Transverse colon (tissue), 4 donors: Measurements from ENCODE around the gene CYBC1. TPM values are rescaled to one million over a fixed set of nuclear protein-coding genes. Genes with fewer than 3 reads are reported as not detected.

ENCODE experiments used
- DNase-seq: peaks from one replicate; pipeline ENCODE4 v3.0.0-alpha.2; 2019
- H3K27ac ChIP-seq, 4 donors: fragments of 200-600 bp; sonication (generic); 2 replicates each; pipeline ENCODE4 v1.5.1; 2016 to 2018; ENCODE audit warnings: inconsistent platforms in 4 of 4
- H3K27me3 ChIP-seq: fragments of 200-600 bp; sonication (generic); 2 replicates; pipeline ENCODE4 v1.5.1; 2017; ENCODE audit warnings: inconsistent platforms
- H3K36me3 ChIP-seq, 4 donors: fragments of 200-600 bp; sonication (generic); 2 replicates each; pipeline ENCODE4 v1.5.1; 2017 to 2019; ENCODE audit warnings: inconsistent platforms in 4 of 4
- H3K4me1 ChIP-seq, 4 donors: fragments of 200-600 bp; sonication (generic); 2 replicates each; pipeline ENCODE4 v1.5.1; 2017 to 2020; ENCODE audit warnings: inconsistent platforms in 4 of 4
- H3K4me3 ChIP-seq, 4 donors: fragments of 200-600 bp; sonication (generic); 1 replicate in 1 of 4; 2 replicates in 3 of 4; pipeline versions ENCODE4 v1.5.1 to v1.6.1; 2017 to 2019; ENCODE audit warnings: inconsistent platforms in 4 of 4
- H3K9me3 ChIP-seq, 2 donors: fragments of 200-600 bp; sonication (generic); 2 replicates each; pipeline ENCODE4 v1.5.1; 2017 to 2019; ENCODE audit warnings: inconsistent platforms in 2 of 2
- CTCF ChIP-seq, 5 experiments: fragments of 200-600 bp in 3 of 5; fragments of 450-650 bp in 2 of 5; sonication (generic) in 3 of 5; IDR thresholded peaks; 1 replicate in 2 of 5; 2 replicates in 3 of 5; pipeline ENCODE4 v1.5.1; 2016 to 2017; ENCODE audit warnings: antibody characterized with exemption in 5 of 5, inconsistent platforms in 3 of 5, mild to moderate bottlenecking in 2 of 5, moderate library complexity in 1 of 5
- EP300 ChIP-seq: sonication (generic); formaldehyde crosslinking; IDR thresholded peaks from one replicate; pipeline ENCODE4 v1.6.1; 2017; ENCODE audit warnings: antibody characterized with exemption, low read depth
- POLR2A ChIP-seq: fragments of 450-650 bp; IDR thresholded peaks from one replicate; pipeline ENCODE4 v1.6.1; 2016; ENCODE audit warnings: antibody characterized with exemption, mild to moderate bottlenecking, moderate library complexity
- POLR2AphosphoS5 ChIP-seq, 3 donors: sonication (generic); formaldehyde crosslinking; IDR thresholded peaks; one replicate each; pipeline ENCODE4 v1.6.1; 2016; ENCODE audit warnings: antibody characterized with exemption in 3 of 3
- WGBS, 2 donors: methylation state at CpG; one replicate each; pipeline ENCODE4 v1.1.5; 2018; ENCODE audit warnings: low coverage in 1 of 2; 5-methylcytosine and 5-hydroxymethylcytosine counted together
- in situ Hi-C, 4 donors: fragments of 200-750 bp; cut with MboI; loops; one replicate each; pipeline versions ENCODE4 v1.15.0 to v1.15.1; 2017; ENCODE audit warnings: low sequenced_read_pairs in 3 of 4, low pct_ligation_motif_present in 1 of 4, low pct_unique_long_range_greater_than_20kb in 1 of 4
- intact Hi-C: fragments of 100-400 bp; cut with DNase I; formaldehyde crosslinking; loops from one replicate; pipeline ENCODE4 v1.15.1; 2023; ENCODE audit warnings: low total_unique reads
- total RNA-seq, 4 donors: library from RNA; depleted of rRNA; stranded (reverse); fragments of >200 nt; gene quantifications; one replicate each; pipeline ENCODE4 v1.1.0, GENCODE V29; 2016

Gene CYBC1
- total RNA-seq, 4 donors from 2014 or later, result 46.2 to 212 (median 86.2) TPM

GRCh38 chr17:82411396-82412053 lies 39.0 kb downstream of the CYBC1 start:
- Histone ChIP-seq H3K9me3 (no peaks in the 10 kb centered on the region), H3K27me3 (no peaks in the 10 kb centered on the region), H3K36me3 (no peaks in the 10 kb centered on the region), H3K4me1 (peaks cover 0 to 6% (median 5%) of the 10 kb centered on the region in 4 donors), H3K27ac (no peak overlapping the region), H3K4me3 (no peak overlapping the region)
- intact Hi-C loops, result loop anchor here (5.0 kb wide), 1 partner anchor 54 kb away; the partner anchor contains the start of gene TEX19
- TF ChIP-seq POLR2AphosphoS5 (IDR thresholded peaks at IDR 0.05), result no peak
- no peak for TF ChIP-seq EP300
- no peak for TF ChIP-seq CTCF (IDR thresholded peaks at IDR 0.05)
- no peak for TF ChIP-seq POLR2A
- in situ Hi-C loops, result loop anchor here in 1 of 4 donors (10.0 kb wide), 1 partner anchor 57 kb away; the partner anchor contains the start of gene TEX19
- no peak for DNase-seq
- 92 to 100% methylated on average over 9 to 20 of the region's 24 CpGs for WGBS, 2 donors

GRCh38 chr17:82410014-82410716 lies 40.4 kb downstream of the CYBC1 start:
- no peaks in the 10 kb centered on the region for H3K9me3 ChIP-seq
- H3K27ac ChIP-seq, result no peak overlapping the region
- WGBS, 2 donors, result 91 to 100% methylated on average over 6 to 12 of the region's 14 CpGs
- DNase-seq, result no peak
- no peak overlapping the region for H3K4me3 ChIP-seq
- peaks cover 0 to 6% (median 5%) of the 10 kb centered on the region in 4 donors for H3K4me1 ChIP-seq
- H3K36me3 ChIP-seq, result no peaks in the 10 kb centered on the region
- in situ Hi-C loops (loop anchor here in 1 of 4 donors (10.0 kb wide), 1 partner anchor 55 kb away; the partner anchor contains the start of gene TEX19), intact Hi-C loops (loop anchor here (5.0 kb wide), 1 partner anchor 53 kb away; the partner anchor contains the start of gene TEX19)
- H3K27me3 ChIP-seq, result no peaks in the 10 kb centered on the region
- no peak for TF ChIP-seq CTCF (IDR thresholded peaks at IDR 0.05)
- TF ChIP-seq EP300, result no peak

- no peak for TF ChIP-seq EP300
- no peak for TF ChIP-seq CTCF (IDR thresholded peaks at IDR 0.05)
- no peaks in the 10 kb centered on the region for H3K27me3 ChIP-seq
- no peak overlapping the region for H3K27ac ChIP-seq
- WGBS, 2 donors, result 95 to 100% methylated on average over 3 to 21 of the region's 21 CpGs
- H3K36me3 ChIP-seq, result no peaks in the 10 kb centered on the region
- in situ Hi-C loops, result loop anchor here in 1 of 4 donors (5.0 kb wide), 1 partner anchor 52 kb away; the partner anchor contains the start of gene TEX19
- no peaks in the 10 kb centered on the region for H3K9me3 ChIP-seq
- no peak for DNase-seq
- no peak overlapping the region for H3K4me3 ChIP-seq
- intact Hi-C loops, result no loop called here
- no peaks in the 10 kb centered on the region for H3K4me1 ChIP-seq
Observed at GRCh38 chr17:82408938-82409318, 41.6 kb downstream of the CYBC1 start.

GRCh38 chr17:82408288-82408937 lies 42.1 kb downstream of the CYBC1 start:
- no peak overlapping the region for H3K4me3 ChIP-seq
- no peaks in the 10 kb centered on the region for H3K4me1 ChIP-seq
- DNase-seq, result no peak
- intact Hi-C loops (no loop called here), in situ Hi-C loops (loop anchor here in 1 of 4 donors (5.0 kb wide), 1 partner anchor 51 kb away; the partner anchor contains the start of gene TEX19)
- H3K27me3 ChIP-seq, result no peaks in the 10 kb centered on the region
- H3K36me3 ChIP-seq, result no peaks in the 10 kb centered on the region
- 85 to 92% methylated on average over 4 to 15 of the region's 15 CpGs for WGBS, 2 donors
- H3K9me3 ChIP-seq, result no peaks in the 10 kb centered on the region
- H3K27ac ChIP-seq, result no peak overlapping the region
- TF ChIP-seq POLR2A, result no peak
- no peak for TF ChIP-seq EP300
- TF ChIP-seq CTCF (IDR thresholded peaks at IDR 0.05), result no peak
- TF ChIP-seq POLR2AphosphoS5 (IDR thresholded peaks at IDR 0.05), result no peak
